Activated T-cell treated with anti-CD3 and anti-CD28 coated beads for 4 hours (primary cell): ENCODE measurements around the gene ZFP92.

Experiments used
- DNase-seq: peaks from one replicate; pipeline ENCODE4 v3.0.0-alpha.2; 2020

Gene ZFP92

DNA sequence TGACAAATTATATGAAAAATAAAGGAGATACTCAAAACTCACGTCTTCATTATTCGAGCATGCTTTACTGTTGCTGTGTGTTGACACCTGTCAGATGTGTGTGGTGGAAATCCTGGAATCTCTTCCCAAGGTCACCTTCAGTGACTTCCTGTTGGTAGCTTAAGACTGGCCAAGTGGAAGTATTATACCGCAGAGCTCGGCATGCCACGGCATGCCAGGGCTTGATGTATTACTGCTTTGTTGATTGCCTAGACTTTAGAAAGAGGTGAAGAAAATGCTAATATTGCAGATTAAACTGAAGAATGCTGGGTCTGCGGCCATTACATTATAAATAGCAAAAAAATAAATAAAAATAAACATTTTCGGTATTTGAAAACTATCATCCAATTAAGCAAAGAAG is 30.0 kb downstream of the ZFP92 start:
- no peak for DNase-seq

DNA sequence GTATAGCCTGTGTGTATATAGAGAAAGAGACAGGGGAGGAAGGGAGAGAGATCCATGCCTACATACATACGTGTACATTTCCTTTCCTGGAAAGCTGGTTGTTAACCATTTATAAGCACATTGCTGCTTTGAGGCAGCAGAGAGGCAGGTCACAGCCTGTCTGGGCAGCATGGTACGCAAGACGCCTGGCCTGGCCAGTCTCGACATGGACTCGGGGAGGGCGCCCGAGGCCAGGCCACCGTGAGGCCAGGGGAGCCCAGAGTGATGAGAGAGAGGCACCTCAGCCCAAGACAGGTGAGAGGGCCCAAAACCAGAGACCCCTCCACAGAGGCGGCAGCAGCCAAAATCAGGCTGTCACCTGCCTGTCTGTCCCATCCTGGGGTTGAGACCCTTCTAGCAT is 30.7 kb downstream of the ZFP92 start:
- DNase-seq = no peak

DNA sequence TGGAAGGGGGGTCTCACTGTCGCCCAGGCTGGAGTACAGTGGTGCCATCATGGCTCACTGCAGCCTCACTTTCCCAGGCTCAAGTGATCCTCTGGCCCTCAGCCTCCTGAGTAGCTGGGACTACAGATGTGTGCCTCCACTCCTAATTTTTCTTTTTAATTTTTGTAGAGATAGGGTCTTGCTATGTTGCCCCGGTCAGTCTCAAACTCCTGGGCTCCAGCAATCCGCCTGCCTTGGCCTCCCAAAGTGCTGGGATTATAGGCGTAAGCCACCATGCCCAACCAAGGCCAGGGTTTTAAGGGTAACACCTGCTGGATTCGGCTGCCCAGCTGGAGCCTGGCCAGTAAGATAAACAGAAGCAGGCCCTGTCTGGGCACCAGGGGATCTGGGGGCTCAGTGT is 31.2 kb downstream of the ZFP92 start:
- DNase-seq = no peak

DNA sequence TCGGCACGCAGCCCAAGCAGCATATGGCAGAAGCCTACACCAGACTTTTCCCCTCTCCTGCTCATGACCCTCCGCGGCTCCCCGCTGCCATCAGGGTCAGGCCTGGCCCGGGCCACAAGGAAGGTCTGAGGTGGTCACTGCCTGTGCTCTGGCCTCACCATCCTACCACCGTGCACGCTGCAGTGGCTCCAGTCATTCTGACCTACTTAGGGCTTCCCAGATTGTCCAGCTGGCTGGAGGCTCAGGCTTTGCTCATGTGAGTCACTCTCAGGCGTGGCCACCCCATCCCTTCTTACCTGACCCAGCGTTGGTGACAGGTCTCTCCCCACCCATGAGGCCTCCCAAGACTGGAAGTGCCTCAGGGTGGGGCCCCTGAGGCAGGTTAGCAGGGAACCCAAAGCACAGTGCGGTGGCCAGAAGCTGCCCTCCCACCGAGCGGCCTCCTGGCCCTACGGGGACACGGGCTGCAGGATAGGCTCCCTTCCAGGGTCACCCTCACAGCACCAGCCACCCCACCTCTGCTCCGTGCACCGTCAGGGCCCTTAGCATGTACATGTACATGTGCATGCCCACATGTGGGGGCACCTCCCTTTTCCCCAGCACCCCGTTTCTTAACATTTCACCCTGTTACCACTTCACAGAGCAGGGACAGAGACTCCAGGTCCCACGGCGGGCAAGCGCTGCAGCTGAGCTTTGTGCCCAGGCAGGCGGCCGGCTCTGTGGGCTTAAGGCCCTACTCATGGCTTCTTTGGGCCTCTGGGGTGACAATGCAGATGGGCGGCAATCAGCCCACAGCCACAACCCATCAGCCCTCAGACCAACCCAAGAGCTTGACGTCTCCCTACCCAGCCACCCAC is 32.4 kb downstream of the ZFP92 start:
- DNase-seq = no peak

DNA sequence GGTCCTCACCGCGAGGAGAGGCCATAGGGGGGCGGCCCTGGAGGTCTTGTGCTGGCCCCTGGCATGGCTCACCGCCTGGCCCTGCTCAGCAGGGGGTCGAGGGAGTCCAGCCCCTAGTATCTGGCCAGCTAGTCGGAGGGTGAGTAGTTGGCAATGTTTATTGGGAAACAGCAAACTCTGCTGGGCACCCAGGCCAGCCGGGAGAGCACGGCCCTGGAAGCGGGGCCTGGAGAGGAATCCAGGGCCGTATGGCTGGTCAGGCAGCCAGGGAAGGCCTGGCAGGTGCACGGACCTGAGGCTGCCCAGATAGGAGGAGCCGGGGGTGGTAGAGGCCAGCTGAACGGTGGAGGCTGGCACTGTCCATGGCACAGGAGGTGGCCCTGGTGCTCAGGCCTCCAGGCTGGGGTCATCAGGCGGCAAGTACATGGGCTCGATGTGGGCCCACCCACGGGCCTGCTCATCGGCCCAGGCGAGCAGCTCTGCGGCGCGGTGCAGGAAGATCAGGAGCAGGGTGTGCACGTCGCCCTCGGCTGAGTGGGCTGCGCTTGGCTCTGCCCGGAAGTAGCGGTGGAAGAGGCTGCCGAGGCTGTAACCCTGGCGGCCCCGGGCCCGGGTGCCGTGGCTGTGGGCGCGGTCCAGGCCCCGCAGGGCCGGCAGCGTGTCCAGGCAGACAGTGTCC is 33.2 kb downstream of the ZFP92 start:
- no peak for DNase-seq

DNA sequence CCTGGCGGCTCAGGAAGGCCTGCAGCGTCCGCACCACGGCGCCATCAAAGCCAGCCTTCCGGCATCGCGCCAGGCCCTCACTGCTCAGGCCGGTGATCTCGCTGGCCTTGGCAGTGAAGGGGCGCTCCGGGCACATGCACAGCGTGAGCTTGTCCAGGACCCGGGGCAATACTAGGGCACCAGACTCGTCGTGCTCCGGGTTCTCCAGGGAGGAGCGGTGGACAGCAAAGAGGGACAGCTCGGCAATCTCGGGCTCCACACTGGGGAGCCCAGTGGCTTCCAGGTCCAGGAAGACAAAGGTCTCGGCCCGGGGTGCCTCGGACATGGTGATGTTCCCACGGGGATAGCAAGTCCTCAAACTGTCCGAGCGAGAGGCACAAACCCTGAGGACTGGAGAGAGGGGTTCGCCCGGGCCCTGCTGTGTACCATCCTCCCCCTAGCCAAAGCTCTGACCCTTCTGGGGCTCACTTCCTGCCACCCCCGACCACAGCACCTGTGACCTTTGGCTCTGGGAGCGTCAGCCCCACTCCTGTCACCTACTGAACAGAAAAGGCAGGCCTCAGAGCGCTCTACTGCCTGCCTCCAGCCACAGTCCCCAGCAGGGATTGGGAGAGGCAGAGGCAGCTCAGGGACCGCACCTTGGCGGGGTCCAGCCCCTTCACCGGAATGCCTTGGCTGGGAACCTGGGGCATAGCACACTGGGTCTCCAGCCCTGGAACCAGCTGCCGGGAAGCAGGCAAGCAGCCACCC is 34.0 kb downstream of the ZFP92 start:
- DNase-seq = no peak

DNA sequence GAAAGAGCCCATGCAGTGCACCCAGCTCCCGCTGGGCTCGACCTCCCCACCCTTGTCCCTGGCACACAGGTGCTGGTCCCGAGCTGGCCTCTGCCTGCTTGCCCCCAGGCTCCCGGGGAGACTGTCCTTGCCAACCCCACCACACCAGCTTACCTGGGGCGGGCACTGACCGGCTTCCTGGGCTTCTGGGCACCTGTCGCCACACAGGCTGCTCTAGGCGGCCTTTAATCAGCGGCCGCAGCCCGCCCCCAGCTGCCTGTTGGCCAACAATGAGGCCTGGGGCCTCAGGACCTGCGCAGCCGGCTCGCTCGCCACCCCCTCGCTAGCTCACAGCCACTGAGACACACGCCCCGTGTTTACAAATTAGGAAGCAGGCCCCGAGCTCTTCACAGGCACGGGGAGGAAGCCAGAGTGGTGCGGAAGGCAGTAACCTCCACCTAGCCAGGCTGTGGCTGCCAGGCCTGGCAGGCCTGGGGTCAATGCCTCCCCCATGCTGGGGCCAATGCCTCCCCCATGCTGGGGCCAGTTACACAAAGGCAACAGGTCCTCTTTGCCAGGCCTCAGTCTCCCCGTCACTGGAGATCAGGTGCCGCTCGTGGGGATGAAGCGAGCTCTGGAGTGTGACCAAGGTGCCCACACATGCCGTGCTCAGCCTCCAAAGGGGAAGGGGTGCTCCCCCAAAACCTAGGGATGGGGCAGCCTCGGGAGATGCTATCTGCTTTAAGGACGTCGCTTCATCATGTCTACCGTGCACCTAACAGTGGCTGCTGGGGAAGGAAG is 34.8 kb downstream of the ZFP92 start, which contains the start of gene TREX2:
TSS of gene TREX2 (minus strand) at position 201 of the 780 bp plus-strand sequence. CDS start 626 bp downstream, outside the sequence.
- no peak for DNase-seq

DNA sequence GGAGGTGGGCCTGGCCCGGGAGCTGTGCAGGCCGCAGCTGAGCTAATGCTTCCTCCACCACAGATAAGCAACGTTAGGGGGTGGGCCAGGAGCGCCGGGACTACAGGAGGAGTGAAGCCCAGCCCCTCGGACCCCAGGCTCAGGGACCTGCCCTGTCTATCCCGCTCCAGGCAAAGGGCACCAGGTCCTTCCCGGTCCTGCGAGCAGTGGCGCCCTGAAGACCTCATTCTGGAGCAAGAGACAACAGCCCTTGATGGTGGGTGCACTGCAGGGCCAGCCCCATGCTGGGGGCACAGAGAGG is 35.3 kb downstream of the ZFP92 start:
- no peak for DNase-seq

DNA sequence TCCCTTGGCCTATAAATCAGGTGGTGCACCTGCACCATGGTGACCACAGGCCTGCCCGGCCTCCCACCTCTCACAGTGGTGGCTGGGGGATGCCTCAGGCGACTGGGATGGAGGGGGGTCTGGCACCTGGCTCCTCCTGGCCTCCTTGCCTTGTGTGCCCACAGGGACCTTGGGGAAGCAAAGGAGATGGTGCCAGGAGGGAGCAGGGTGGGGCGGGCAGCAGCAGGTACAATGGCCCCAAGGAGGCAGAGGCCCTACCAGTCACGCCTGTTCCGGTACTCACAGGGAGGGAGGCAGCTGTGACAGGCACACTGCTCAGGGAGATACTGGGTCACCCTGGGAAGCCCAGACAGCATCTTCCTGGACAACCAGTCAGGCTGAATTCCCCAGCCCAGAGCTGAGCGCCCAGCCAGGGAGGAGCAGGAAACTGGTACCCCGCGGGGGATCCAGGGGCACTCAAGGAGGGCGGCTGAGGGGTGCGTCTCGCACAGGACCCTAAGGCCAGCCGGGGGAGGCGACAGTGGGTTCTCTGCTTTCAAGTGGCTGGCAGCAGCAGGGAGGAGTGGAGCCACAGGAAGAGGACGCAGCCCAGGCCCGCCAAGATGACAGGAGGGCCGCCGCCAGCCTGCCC is 35.8 kb downstream of the ZFP92 start:
- no peak for DNase-seq

DNA sequence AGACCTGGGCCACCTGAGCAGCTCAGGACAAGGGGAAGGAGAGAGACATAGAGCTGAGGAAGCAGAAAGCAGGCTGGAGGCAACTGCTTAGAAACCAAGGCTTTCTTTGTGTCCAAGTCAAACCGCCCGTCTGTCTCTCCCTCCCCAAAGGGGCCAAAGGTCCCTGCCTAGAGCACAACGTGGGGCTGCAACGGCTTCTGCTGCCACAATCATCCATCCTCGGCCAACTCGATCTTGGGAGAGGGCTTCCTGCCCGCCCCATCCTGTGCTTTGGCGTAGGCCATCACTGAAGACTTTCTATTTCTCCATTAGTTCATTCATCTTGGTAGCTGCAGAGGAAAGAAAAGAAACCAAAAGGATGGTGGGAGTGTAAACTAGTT is 36.3 kb downstream of the ZFP92 start:
- no peak for DNase-seq

DNA sequence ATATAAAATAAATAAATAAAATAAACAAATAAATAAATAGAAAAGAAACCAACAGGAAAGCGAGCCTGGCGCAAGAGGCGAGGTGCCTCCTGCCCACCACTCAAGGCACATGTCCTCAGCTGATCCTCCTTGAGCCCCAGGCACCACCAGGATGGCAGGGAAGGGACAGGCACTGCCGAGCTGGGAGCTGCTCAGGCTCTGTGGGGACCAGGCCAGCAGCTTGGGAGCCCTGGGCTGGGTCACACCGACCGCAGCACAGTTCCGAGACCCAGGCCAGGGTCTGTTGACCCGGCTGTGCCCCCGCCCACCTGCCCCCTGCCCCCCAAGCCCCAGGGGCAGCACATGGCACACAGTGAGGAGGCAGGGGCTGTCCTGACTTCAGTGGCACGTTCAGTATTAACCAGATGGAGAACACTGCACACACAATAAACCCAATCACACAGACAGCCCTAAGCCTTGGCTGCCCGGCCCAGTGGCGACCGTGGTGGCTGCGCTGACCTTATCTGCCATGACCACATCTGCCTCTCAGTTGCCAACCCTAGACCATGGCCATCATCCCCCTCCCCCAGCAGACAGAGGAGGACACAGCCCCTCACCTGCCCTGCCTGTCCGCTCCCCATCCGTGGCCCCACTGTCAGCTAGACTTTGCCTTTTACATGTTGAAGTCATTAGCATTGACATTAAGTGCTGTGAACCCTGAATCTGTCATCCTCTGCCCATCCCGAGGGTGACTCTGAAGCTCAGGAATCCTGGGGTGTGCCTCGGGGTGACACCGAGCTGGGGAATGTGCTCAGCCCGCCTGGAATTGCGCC is 37.5 kb downstream of the ZFP92 start:
- DNase-seq = no peak

DNA sequence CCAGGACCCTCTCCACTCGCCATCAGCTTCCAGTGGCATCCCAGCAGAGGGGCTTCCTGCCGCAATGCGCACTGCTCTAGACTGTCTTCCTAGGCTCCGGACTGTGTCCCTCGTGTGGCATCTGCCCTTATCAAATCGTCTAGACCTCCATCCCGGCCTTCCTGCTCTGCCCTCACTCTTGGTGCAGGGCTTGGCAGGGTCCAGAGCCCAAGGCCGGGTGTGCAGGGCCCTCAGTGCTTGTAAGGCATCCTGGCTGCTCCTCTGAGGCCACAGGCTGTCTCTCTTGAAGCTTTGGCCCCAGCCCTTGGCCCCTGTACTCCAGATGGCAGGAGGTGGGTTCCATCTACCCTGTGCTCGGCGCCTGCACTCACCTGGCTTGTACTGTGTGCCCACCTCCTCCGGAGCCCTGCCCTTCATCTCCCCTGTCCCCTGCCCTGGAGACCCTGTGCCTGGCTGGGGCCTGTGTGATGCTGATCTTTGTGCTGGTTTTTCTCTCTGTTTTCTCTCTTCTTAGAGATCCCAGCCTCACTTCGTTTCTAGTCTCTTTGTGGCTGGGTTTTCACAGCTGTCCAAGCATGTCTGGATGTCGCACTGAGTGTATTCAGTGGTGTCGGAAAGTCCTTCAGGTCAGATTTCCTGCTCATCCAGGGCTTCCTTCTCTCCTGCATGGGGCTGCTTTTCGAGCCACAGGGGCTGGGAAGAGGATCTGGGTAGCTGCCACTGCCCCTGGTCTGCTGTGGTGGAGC is 38.3 kb downstream of the ZFP92 start:
- DNase-seq = no peak

DNA sequence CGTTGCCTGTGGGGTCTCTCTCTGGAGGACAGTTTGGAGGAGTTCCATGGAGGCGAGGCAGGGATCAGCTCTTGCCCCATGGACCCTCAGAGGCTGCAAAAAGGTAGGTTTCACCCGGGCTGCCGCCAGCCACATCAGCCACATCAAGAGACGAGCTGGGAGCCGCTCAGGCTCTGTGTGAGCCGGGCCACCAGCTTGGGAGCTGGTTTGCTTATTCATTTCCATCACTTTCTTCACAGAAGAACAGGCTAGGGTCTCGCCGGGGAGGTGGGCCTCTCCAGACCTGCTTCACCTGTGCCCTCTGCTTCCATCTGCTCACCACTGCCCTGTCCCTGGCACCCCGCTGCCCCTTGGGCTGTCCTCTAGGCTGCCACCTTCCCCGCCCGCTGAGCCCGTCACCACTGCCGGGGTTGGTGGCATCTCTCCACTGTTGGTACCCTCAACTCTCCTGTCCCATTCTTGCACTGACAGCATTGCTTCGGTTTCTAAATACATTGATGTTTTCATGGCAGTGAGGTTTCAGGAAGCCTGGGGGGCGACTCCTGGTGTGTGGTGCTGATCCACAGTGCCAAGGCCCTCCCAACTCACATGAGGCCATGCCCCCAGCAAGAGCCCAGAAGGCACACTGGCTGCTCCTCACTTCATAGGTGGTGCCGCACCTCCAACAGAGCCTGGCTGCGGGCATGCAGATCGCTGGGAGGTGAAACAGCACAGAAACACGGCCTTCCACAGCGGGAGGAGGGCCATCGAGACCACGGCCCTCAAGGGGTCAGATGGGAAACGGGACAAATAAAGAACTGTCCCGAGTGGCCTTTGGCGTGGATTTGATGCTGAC is 39.1 kb downstream of the ZFP92 start:
- no peak for DNase-seq

DNA sequence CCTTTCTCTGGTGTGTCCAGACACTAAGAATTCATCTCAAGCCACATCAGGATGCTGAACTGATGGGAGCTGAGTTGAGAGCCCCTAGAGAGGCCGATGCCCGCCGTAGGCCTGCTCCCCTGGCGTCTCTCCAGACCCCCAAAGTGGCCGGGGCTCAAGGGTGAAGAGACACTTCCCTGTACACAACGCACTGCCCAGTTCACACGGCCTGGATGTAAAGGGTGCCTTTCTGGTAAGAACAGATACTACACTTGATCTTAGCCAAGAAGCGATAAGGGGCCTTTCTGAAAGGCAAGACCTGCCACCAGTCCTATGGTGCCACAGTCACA is 39.6 kb downstream of the ZFP92 start:
- DNase-seq = no peak

DNA sequence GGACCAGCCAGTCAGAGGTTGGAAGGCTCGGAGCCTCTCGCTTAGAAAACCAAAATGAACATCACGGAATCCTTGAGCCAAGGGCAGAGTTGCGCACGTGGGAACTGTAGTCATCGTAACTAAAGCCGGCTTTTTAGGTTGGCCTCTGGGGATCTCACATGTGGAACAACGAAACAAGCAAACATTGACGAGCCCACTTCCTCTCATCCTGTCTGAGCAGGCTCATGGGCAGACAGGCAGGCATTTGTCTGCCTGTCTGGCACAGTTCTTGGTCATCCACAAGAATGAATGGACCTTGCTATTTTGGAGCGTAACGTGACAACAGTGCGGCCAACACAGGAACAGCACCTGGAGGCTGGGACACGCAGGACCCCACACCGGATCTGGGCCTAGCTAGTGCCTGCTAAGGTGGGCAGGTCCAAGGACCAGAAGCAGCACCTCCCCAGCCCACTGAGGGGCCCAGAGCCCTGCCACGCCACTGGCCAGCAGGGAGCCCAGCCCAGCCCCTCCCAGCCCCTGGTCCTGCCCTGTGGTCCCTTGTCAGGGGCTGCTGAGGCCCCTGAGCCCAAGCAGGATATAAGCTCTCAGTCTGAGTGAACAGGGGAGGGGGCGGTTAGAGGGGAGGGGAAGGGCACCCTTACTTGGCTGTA is 43.8 kb downstream of the ZFP92 start:
- DNase-seq = no peak

DNA sequence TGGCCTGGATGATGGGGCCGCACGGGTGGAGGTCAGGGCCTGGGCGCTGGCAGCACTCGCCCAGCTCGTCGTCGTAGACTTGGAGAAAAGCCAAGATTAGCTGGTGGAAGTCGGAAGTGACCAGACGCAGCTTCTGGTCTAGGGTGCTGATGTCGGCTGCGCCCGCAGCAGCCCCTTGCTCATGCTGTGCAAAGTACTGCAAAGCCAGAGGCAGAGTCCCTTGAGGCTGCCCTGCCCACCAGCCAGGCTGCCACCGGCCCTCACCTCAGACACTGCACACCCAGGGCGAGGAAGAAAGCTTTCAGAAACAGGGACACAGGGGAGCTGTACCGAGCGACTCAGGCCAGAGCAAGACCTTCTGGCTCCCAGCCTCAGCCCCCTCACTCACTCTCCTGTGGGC is 44.3 kb downstream of the ZFP92 start:
- DNase-seq = no peak

DNA sequence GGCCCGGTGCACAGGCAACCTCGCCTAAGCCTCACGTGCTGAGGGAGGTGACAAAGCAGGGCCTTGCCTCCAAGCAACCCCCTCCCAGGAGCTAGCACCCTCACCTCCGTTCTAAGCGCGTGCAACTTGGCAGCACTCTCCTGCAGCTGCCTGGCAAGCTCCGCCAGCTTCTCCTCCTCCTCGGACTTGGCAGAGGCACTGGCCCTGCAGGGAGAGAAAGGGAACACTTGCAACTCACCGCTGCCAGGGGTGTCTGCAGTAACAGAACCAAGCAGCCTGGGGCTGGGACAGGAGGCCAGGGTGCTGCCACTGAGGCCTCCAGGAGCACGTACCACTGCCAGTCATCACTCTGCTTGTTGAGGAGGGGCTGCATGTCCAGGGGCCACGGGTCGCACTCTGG is 44.9 kb downstream of the ZFP92 start:
- no peak for DNase-seq

DNA sequence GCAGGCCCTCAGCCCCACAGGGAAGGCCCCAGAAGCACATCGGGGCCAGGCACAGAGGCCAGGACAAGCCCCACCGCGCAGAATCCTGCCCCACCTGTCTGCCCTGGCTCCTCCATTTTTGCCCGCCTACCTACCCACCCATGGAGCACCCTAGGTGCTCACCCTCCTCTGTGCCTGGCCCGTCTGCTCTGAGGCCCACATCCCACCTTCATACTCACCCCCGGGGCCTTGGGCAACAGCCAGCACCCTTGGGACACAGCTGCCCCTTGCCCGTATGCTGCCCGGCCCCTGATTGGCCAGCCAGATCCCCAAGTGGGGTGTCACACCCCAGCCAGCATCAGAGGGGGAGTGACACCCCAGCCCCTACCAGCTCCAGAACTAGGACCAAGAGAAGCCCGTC is 45.4 kb downstream of the ZFP92 start:
- DNase-seq = no peak

DNA sequence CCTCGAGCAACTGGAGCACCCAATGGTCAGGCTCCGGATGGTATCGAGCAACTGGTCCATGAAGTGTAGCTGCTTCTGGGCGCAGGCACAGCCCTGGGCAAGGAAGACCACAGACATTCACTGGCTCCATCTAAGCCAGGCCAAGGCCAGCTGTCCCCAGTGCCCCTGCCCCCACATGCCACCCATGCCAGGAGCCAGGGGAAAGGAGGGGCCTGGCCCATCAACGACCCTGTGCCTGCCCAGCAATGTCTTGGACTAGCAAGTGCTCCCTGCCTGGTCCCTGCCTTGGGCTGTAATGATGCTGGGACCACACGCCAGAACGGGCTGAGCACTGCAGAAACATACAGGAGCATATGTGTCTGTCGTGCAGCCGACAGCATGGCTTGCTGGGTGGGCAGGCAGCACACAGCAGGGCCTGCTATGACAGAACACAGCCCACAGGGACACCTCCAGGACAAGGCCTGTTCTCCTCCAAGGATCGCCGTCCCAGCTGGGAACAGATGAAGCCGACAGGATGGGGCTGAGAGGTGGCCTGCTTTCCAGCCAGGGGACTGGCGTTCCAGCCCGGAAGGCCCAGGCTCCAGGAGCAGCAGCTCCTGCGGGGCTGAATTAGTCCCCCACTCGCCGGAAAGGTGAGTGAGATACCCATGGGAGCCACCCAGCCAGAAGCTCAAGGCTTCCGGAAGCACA is 46.0 kb downstream of the ZFP92 start:
- no peak for DNase-seq
